ELF-1 (cell line): ENCODE measurements around the gene GLRX.

Experiments used
- DNase-seq: peaks from one replicate; pipeline ENCODE4 v3.0.0-alpha.2; 2016; ENCODE audit warnings: low read depth, low spot score

Gene GLRX

GRCh38 chr5:95780597-95780996, 41.9 kb downstream of the GLRX start:
- DNase-seq, result no peak

- no peak for DNase-seq
These were observed 42.9 kb downstream of the GLRX start for GRCh38 chr5:95779611-95780010.

- no peak for DNase-seq
These were observed 43.7 kb downstream of the GLRX start for GRCh38 chr5:95778713-95779436.

GRCh38 chr5:95777441-95777840, 45.1 kb downstream of the GLRX start:
- DNase-seq, result no peak

GRCh38 chr5:95773335-95774059, 49.0 kb downstream of the GLRX start:
- DNase-seq, result no peak

- no peak for DNase-seq
These were observed 50.6 kb downstream of the GLRX start for GRCh38 chr5:95771892-95772291.

GRCh38 chr5:95770830-95771708, 51.5 kb downstream of the GLRX start:
- DNase-seq, result no peak

GRCh38 chr5:95768731-95769130, 53.8 kb downstream of the GLRX start:
- DNase-seq, result no peak

GRCh38 chr5:95763941-95764340, 58.6 kb downstream of the GLRX start:
- no peak for DNase-seq
